Stimulated activated CD4-positive, alpha-beta T cell treated with anti-CD3 and anti-CD28 coated beads, TNF-alpha, amount 100 ng/mL, for 4 hours (primary cell): ENCODE results near the gene NPY2R.

Experiments used
- DNase-seq, 3 experiments: peaks; one replicate each; pipeline ENCODE4 v3.0.0-alpha.2; 2020; ENCODE audit warnings: low read depth in 3 of 3

NPY2R gene

GRCh38 chr4:155249016-155249566, 40.7 kb downstream of the NPY2R start:
- no peak for DNase-seq

GRCh38 chr4:155252327-155252726, 43.9 kb downstream of the NPY2R start:
- no peak for DNase-seq

GRCh38 chr4:155263480-155263879, 55.0 kb downstream of the NPY2R start:
- DNase-seq, result no peak

GRCh38 chr4:155265113-155265512, 56.7 kb downstream of the NPY2R start:
- no peak for DNase-seq
